Daoy (cell line): ENCODE results near the gene SHROOM1. TPM values are rescaled to one million over a fixed set of nuclear protein-coding genes. Genes with fewer than 3 reads are reported as not detected.

Experiments used
- DNase-seq: peaks from one replicate; pipeline ENCODE4 v3.0.0-alpha.2; 2015; ENCODE audit warnings: low read depth
- total RNA-seq: library from RNA; depleted of rRNA; stranded (reverse); fragments of >200 nt; shearing (Covaris generic); gene quantifications from 2 replicates; pipeline ENCODE4 v1.2.3, GENCODE V29; 2014

SHROOM1 gene
- total RNA-seq, 1 experiment from 2014 or later: 8.2 TPM

DNA sequence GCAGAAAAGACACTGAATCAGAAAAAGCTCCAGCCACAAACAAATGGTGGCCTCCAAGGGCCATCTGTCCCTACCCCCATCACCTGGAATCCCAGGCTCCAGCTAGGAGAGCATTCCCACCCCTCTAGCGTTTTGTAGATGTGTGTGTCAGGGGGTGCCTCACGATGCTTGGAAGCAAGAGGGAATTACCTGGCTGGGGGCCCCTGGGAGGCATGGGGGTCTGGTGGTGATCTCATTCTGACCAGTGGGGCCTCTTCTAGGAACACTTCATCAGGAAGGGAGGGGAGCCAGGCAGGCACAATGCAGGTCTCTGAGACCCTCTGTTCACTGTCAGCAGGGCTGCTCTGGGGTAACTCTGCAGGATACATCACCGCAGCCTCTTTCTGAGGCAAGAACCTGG is 6.0 kb downstream of the SHROOM1 start:
- no peak for DNase-seq

DNA sequence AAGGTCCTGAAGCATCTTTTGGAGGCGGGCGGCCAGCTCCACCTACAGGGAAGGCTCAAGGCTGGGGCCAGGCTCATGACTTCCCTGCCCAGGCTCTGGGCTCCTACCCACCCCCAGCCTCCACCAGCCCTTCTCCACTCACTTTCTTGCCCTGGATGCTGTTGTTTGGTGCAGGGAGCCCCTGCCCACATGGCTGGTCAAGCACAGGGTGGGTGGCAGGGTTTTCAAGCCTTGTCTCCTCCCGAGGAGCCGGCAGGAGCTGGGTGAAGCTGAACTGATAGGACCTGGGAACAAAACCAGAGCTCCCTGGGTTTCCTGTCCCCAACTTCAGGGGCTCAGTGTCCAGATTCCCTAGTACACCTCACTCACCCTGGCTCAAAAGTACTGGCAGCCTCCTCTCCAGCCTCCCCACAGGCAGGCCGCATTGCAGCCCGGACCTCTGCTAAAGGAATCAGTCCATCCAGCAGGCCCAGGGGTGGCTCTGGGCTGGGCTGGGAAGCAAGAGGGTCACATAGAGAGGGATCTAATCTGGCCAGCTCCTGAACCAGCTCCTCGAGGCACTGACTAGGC is 6.9 kb downstream of the SHROOM1 start:
- no peak for DNase-seq

DNA sequence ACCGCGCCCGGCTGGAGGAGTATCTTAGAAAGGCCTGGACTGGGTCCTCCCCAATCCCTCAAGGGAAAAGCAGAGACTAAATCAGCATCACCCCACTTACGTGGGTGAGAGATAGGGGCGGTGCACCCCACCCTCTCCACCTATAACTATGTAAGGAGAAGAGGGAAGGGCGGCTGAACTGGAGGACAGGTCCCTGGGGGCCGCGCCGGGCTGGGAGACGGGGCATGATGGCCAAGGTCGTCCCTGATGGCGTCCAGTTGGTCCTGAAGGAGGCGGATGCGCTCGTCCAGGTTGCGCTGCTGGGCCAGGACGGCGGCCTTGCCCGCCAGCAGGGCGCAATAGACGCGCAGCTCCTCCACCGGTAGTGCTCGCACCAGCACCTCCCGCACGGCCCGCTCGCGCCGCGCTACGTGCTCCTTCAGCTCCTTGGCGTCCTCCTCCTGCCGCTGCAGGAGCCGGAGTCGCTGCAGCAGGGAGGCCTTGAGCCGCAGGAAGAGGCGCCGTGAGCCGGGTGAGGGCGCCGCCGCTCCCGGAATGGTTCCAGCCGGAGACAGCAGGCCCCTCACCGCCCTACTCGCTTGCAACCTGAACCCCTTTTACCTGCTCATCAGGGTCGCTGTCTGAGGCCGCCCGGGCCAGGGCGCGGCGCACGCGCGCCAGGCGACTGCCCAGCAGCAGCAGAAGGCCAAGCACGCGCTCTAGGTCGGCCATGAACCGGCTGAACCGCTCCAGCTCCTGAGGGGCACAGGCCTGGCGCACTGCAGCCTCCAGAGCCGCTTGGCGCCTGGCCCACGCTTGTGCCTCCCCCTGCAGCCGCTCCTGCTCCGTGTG is 7.6 kb downstream of the SHROOM1 start:
- no peak for DNase-seq

DNA sequence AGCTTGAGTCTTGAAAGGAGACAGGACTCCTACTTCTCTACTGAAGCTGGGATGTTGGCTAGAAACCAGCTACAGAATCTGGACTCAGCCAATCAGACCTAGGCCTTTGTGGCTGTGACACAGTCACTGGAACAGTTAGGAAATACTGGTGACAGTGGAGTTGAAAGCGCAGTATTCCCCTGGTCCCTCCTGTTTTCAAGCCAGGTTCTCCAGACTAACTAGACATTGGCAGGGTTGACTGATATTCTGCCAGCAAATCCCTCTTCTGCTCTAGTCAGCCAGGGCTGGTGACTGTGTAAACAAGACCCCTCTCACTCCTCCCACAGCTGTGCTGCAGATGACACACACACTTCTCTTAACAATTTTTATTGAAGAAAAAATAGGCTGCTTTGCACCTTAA is 8.7 kb downstream of the SHROOM1 start:
- no peak for DNase-seq

DNA sequence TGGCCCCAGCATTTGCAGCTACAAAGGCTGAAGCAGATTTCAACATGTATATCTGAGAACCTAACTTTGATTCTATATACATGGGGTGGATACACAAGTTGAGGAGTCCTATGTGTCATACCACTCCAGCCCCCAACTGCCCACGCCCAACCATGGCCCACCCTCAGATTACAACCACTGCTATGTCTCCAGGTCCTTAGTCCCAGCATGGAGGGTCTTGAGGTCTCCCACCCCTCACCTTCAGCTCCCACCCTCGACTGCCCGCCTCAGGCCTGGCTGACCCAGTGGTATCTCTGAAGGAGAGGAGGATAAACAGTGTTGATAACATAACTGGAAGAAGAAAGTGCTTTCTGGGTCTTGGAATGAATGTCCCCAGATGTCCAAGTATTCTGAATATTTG is 9.1 kb downstream of the SHROOM1 start:
- no peak for DNase-seq

DNA sequence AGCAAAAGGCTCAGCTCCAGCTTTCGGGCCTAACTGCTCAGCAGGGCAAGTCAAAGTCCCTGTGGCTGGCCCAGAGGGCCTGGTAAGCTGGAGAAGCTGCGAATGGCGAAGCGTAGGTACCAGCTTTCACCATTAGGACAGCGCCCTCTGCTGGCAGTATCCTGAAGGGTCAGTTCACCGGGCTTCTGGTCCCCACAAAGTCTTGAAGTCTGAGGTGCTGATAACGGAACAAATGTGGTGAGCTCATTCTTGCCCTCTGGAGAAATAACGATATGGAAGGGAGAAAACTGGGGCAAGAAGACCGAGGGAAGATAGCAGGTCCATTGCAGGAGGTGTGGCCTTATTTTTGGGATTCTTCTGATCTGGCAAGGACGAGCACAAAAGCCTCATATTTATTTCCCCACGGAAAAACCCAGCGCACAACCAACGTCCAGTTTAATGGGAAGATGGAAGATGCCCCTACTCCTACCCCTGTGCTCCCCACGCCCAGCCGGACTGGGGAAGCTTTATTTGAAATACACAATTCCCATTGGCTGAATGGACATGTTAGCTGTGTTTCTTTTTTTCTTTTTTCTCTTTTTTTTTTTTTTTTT is 10.2 kb downstream of the SHROOM1 start:
- DNase-seq: peak; percentile 89

DNA sequence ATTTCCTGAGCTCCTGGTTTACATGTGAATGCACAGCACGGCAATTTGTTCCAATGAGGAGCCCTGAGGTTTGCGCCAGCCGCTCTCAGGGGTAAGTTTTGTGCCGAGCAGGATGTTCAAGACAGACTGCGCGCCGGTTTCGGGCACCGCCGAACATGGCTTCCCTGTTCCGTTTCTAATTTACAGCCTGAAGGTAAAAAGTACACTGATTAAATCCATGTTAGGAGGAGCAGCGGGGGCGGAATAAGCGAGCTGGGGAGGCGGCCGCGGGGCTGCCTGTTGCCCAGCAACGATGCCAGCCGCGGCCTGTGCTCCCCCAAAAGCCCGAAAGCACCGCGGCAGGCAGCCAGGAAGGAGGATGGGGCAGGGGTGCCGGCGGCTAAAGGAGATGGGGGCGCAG is 11.0 kb downstream of the SHROOM1 start:
- DNase-seq: no peak

DNA sequence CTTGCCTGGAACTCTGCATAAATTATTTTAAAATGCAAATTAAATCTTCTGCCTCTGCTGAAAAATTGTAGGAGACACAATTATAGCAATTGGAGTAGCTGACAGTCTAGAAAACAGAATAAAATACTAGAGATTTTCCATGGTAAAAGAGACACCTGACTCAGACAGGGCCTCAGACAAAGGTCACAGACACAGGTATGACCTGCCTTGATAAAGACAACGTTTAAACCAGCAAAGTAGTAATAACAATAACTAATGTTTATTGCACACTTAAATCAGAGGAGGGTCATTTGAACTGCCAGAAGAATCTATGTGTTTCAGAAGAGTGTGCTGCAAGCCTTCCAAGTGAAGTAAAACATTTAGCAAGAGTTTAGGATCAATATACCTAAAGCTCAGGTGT is 13.4 kb downstream of the SHROOM1 start:
- no peak for DNase-seq

DNA sequence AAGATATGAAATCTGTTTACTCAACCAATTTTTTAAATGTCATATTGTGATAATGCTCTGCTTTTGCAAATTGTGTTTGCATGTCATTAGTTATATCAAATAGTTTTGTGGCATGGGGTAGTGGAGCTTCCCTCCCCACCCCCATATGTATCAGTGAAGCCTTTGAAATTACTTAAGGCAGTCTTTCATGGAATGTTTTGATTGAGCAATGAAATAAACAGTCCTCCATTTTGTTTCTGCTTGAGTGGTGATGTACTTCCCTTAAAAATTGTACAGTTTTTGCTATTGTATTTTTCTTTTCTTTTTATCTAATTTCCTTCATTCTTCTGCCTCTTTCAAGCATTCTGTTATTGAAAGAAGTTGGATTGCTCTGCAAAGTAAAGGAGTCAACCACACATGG is 13.9 kb downstream of the SHROOM1 start:
- DNase-seq: no peak

DNA sequence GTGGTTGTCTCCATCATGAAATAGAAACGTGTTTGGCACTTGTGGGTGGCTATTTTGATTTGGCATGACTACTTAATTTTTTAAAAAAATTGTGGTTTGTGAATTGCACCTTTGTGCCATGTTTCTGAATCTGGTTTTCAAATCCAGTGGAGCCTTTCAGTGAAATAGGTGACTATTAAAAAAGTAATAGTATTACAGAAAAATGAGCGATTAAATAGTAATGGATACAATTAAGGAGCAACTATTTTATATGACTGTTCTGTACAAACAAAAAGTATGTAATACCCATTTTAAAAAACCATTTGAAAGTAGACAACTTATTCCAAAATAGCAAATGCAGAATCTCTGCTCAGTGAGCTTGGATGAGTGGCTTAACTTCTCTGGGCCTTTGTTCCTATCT is 14.4 kb downstream of the SHROOM1 start:
- no peak for DNase-seq

DNA sequence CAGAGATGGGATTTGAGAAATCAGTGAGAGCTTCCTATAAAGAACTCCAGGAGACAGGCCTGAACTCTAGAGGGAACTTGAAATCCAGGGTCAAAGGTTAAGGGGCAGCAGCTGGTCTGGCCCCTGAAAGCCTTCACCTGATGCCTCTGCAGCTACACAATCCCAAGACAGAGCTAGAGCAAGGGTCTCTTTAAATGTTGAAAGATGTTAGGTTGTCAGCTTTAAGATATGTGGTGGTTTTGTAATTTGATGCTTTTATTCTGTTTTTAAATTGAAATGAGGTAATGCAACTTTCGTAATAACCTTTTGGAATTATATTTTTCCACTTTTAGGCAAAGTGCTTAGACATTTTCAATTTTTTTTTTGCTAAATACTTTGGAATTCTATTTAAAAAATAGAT is 15.0 kb downstream of the SHROOM1 start:
- no peak for DNase-seq

DNA sequence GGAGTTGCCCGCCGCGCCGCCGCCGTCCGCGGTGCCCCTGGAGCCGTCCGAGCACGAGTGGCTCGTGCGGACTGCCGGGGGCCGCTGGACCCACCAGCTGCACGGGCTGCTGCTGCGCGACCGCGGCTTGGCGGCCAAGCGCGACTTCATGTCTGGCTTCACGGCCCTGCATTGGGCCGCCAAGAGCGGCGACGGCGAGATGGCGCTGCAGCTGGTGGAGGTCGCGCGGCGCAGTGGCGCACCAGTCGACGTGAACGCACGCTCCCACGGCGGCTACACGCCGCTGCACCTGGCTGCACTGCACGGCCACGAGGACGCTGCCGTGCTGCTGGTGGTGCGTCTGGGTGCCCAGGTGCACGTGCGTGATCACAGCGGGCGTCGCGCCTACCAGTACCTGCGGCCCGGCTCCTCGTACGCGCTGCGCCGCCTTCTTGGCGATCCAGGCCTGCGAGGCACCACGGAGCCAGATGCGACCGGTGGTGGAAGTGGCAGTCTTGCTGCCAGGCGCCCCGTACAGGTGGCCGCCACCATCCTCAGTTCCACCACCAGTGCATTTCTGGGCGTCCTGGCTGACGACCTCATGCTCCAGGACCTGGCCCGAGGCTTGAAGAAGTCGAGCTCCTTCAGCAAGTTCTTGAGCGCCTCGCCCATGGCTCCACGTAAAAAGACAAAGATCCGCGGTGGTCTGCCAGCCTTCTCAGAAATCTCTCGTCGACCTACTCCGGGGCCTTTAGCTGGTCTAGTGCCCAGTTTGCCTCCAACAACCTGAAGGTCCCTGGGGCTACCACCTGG is 15.7 kb downstream of the SHROOM1 start:
- no peak for DNase-seq

DNA sequence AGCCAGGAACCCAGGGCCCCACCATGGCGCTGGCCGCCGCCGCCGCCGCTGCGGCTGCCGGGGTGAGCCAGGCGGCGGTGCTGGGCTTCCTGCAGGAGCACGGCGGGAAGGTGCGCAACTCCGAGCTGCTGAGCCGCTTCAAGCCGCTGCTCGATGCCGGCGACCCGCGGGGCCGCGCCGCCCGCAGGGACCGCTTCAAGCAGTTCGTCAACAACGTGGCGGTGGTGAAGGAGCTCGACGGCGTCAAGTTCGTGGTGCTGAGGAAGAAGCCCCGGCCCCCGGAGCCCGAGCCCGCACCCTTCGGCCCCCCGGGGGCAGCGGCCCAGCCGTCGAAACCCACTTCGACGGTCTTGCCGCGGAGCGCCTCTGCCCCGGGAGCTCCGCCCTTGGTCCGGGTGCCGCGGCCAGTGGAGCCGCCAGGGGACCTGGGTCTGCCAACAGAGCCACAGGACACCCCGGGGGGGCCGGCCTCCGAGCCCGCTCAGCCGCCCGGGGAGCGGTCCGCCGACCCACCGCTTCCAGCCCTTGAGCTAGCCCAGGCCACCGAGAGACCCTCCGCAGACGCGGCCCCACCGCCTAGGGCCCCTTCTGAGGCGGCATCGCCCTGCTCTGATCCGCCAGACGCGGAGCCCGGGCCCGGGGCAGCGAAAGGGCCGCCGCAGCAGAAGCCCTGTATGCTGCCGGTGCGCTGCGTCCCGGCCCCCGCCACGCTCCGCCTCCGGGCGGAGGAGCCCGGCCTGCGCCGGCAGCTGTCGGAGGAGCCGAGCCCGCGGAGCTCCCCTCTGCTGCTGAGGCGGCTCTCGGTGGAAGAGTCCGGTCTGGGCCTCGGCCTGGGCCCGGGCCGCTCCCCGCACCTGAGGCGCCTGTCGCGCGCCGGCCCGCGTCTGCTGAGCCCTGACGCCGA is 16.6 kb downstream of the SHROOM1 start:
- peak; percentile 48 for DNase-seq

DNA sequence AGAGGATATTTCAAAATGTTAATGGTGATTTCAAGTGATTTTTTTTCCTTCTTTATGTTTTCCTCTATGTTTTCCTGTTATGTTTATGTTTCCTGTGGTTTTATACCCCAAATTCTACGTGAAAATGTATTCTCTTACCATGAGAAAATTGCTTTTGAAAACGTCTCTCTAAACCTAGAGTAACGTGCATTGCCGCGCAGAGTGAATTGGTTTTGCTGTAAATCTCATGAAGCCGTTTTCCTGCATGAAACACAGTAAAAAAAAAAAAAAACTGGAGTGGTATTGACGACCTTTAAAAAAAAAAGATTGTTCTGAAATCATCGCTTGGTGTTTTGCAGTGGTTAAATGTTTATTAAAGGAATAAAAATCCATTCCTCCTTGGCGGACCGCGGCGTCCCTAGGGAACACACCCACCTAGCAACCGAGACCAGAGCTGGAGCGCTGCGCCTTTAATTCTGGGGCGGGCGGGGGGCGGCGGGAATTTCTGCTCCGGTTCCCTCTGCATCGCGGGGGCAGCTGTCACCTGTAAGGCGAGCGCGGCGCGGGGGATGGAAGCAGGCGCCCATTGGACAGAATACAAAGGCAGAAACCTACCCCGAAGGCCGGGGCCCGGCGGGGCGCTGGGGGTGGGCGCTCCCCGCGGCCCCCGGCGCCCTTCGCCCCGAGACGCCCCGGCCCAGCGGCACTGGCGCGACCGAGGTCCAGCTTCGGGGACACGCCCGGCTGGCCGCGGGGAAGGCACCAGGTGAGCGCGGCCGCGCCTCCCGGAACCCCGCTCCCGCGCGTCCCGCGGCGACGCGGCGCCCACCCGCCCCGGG is 17.5 kb downstream of the SHROOM1 start, which contains the start of gene SOWAHA:
Gene SOWAHA (plus strand): TSS at position 522 of the 818 bp plus-strand sequence. CDS start 320 bp downstream, outside the sequence.
- DNase-seq: peak; percentile 20

DNA sequence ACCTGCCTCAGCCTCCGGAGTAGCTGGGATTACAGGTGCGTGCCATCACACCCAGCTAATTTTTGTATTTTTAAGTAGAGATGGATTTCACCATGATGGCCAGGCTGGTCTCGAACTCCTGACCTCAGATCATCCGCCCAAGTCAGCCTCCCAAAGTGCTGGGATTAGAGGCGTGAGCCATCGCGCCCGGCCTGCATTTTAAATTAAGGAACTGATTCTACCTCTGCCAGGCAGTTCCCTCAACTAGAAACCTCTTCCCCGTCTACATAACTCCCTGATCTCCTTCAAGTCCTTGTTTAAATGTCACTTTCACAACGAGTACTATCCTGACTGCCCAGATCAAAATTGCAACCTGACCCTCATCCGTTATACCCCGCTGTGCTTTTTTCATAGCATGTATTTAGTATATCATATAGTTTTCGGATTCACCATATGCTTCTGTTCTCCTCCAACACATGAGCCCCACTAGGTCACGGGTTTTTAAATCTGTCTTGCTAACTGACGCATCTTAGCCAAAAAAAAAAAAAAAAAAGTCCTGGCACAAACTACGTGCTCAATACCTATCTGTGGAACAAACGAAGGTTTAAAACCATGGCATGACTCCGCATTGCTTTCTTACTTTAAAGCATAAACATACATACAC is 18.2 kb downstream of the SHROOM1 start:
- no peak for DNase-seq

DNA sequence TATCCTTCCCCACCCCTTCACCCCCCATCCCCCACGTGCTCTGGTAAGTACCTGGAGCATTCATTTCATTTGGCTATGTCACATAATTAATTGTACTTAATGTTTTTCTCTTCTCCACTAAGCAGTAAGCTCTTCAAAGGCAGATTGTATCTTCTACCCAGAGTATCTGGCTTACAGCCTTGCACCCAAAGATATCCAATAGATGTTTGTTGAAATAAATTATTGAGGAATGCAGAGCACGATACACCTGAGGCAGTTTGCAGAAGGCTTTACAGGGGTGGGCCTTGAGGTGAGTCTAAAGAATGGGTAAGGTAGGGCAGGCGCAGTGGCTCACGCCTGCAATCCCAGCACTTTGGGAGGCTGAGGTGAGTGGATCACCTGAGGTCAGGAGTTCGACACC is 19.8 kb downstream of the SHROOM1 start:
- no peak for DNase-seq

DNA sequence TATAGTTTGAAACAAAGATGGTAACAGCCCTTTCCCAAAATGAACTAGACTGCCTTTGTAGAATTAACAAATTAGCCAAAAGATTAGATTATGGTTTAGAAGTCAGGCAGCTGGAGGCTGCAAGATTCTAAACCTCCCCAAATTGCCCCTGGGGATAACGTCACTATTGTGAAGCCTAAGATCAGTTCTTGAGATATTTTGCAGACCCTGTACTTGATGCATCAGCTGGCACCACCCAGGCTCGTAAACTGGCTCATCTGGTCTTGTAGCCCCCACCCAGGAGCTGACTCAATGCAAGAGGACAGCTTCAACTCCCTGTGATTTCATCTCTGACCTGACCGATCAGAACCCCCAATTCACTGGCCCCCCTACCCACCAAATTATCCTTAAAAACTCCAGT is 21.6 kb downstream of the SHROOM1 start:
- DNase-seq: no peak

DNA sequence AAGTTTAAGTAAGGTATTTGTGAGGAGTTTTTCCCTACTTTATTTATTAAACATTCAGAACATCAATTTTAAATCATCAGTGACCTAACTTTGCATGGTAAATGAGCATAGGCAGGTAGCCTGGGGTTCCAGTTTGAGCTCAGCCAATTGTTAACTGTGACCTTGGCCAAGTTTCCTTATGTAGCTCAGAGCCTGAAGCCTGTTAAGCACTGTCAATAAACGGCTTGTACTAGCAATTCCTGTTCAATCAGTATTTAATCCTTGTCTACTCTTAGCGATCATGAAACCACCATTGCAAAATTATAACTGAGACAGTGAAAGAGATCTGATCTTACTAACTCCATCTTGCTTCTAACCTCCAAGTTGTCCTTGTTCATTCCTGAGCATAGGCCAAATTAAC is 22.0 kb downstream of the SHROOM1 start:
- DNase-seq: no peak

DNA sequence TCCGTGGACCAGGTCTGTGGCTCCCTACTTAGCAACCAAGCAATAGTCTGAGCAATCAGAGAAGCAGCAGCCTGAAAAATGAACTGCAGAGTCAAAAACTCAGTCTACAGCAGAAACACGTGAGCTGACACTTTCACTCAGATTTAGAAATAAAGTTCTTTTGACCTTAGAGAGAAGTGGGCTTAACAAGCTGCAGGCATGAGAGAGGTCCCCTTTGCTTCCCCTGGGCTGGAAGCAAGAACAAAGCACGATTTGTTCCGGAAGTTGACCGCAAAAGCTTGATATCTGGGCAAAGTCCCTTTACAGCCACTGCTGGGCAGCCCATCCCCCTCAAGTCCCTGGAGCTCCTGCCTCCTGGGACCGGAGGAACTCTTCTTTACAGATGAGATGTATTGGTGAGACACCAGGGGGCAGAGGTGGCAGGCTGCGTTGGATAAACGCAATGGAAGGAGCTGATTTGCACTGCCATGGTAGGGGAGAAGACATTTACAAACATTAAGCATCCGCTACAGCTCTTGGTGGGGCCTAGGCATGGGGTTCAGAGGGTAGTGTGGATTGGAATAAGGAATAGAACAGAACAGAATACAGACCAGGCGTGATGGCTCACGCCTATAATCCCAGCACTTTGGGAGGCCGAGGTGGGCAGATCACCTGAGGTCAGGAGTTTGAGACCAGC is 23.1 kb downstream of the SHROOM1 start:
- no peak for DNase-seq
